ENCODE measurements around the gene ARID5B. TPM values are rescaled to one million over a fixed set of nuclear protein-coding genes. Genes with fewer than 3 reads are reported as not detected.
A peak's percentile ranks its signal among the peaks of the same experiment; 100 is the strongest.
"Not testable (repeated sequence)": the region's sequence is repeated elsewhere in the genome, so short reads cannot be mapped to it uniquely, and the experiment has no call there.

Gene ARID5B
- total and polyA plus RNA-seq, 5 donors: 13.7 to 31.8 (median 19.3) TPM

DNA sequence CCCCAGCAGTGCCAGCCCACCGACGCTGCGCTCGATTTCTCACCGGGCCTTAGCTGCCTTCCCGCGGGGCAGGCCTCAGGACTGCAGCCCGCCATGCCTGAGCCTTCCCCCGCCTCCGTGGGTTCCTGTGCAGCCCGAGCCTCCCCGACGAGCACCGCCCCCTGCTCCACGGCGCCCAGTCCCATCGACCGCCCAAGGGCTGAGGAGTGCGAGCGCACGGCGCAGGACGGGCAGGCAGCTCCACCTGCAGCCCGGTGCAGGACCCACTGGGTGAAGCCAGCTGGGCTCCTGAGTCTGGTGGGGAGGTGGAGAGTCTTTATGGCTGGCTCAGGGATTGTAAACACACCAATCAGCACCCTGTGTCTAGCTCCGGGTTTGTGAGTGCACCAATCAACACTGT lies 33.7 kb upstream of the ARID5B start:
- H3K4me1 ChIP-seq (ENCODE audit: control insufficient read depth, insufficient read depth, low read length): not testable (repeated sequence)

DNA sequence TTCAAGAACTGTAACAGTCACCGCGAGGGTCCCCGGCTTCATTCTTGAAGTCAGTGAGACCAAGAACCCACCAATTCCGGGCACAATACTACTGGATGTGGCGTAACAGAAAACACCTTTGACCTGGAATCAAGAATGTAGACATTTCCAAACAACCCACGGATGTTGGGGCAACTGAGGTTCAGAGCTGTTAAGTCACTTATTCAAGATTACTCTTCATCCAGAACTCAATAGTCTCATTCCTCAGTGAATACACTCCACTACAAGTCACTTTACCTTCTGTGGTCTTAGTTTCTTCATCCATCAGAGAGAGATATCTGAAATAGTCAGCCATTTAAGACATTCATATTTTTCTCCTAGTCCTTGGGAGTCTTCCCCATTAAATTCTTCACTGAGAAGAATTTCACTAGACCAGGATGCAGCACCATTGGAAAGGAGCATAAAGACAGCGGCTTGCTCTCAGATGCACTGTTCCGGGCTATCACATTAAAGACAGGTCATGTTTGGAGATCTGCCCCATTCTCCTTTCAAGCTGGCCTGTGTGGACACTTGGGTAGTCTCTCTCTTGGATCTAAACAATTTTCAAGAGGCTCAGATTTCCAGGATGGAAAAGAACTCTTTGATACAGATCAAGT lies 32.3 kb upstream of the ARID5B start:
- DNase-seq (no peak), ATAC-seq (no peak)
- peaks cover 2% of the 10 kb centered on the region for H3K4me1 ChIP-seq (ENCODE audit: control insufficient read depth, insufficient read depth, low read length)
- no peak overlapping the region for H3K27ac ChIP-seq (ENCODE audit: low read length)
- no peaks in the 10 kb centered on the region for H3K9me3 ChIP-seq (ENCODE audit: control insufficient read depth, low read length)
- 95% methylated on average over 8 of the region's 8 CpGs for WGBS
- no peak overlapping the region for H3K4me3 ChIP-seq (ENCODE audit: low read length)
- intact Hi-C loops (cut with DNase I): no loop called here
- H3K27me3 ChIP-seq (ENCODE audit: control insufficient read depth, insufficient read depth): no peaks in the 10 kb centered on the region

More for the DNA sequence above, 33.7 kb upstream of the ARID5B start:
- ATAC-seq; H3K9me3 ChIP-seq (ENCODE audit: control insufficient read depth, low read length); intact Hi-C loops (cut with DNase I); H3K27ac ChIP-seq (ENCODE audit: low read length); H3K27me3 ChIP-seq (ENCODE audit: control insufficient read depth, insufficient read depth); H3K4me3 ChIP-seq (ENCODE audit: low read length): not testable (repeated sequence)
- WGBS: 24% methylated on average over 25 of the region's 25 CpGs
- DNase-seq: peak; percentile 48 to 84 (median 84)

DNA sequence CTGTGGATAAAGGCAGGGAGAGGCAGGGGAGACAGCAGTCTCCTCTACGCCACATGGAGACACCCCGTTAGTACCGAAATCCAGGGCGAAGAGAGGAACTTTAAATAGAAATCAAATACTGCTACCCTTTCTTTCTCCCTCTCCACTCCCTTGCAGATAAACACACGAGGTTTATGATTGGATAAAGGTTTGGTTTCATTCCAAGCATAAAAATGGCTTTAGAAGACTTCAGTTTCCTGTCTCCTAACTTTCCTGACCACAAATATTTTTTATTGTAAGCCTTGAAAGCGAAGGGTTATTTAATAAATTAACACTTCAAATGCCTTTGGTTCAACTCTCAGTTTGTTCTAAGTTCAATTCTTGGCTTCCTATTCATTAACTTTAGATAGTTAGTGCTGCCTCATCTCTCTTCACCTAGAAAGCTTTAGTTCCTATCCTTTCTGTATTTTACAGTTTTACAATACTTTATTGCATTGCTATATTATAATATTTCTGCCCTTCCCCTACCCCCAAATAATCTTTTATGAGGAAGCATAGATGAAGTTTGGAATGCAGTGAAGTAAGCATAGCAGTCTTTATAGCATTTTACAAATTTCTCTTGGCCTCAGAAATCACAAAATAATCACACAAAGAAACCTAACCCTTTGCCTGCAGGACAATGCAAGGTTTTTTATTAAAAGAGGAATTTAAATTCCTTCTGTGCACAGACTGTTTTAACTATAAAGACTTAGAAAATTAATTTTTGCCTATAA lies 31.5 kb upstream of the ARID5B start:
- peak in 1 of 2 donors; percentile 29 for ATAC-seq
- WGBS: 18% methylated on average over 6 of the region's 6 CpGs
- Histone ChIP-seq H3K9me3 (ENCODE audit: control insufficient read depth, low read length) (no peaks in the 10 kb centered on the region), H3K27ac (ENCODE audit: low read length) (no peak overlapping the region), H3K4me3 (ENCODE audit: low read length) (peak overlapping the region; percentile 15), H3K27me3 (ENCODE audit: control insufficient read depth, insufficient read depth) (no peaks in the 10 kb centered on the region), H3K4me1 (ENCODE audit: control insufficient read depth, insufficient read depth, low read length) (peaks cover 2% of the 10 kb centered on the region)
- intact Hi-C loops (cut with DNase I): no loop called here
- no peak for DNase-seq

DNA sequence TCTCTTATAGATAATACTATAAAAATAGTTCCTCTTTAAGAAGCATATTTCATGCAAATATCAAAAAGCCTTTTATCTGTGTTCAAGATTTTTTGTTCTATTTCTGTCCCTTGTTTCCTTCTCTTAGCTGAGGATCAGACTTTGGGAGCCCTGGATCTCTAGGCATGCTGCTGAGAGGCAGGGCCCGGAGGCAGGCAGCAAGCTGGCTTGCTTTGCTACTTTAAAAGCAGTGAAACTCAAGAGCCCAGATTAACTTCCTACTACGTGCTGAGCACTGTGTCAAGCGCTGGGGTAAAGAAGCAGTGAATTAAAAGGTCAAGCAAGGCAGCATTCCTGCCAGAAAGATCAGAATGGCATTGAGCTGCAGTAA lies 31.0 kb upstream of the ARID5B start:
- no peak for DNase-seq
- Histone ChIP-seq H3K4me1 (ENCODE audit: control insufficient read depth, insufficient read depth, low read length) (peaks cover 2% of the 10 kb centered on the region), H3K27me3 (ENCODE audit: control insufficient read depth, insufficient read depth) (no peaks in the 10 kb centered on the region), H3K4me3 (ENCODE audit: low read length) (no peak overlapping the region), H3K9me3 (ENCODE audit: control insufficient read depth, low read length) (no peaks in the 10 kb centered on the region), H3K27ac (ENCODE audit: low read length) (no peak overlapping the region)
- WGBS: 46% methylated on average over 3 of the region's 3 CpGs
- ATAC-seq: no peak
- intact Hi-C loops (cut with DNase I): no loop called here

DNA sequence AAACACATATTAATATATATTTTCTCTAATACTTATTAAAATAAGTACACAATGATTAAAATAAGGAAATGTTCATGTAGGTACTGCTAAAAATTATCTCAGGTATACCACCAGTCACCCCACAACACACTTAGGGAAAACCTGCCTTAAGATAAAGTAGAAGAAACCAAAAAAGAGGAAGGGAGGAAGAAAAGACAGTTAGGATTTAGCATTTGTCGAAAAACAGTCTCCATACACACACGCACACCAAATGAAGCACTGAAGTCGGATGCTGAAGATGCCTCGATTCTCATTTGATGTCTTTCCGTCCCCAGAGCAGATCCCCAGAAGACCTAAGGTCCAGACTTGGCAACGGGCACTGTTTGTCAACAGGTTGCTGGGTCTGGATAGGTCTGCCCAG lies 30.0 kb upstream of the ARID5B start:
- Histone ChIP-seq H3K27me3 (ENCODE audit: control insufficient read depth, insufficient read depth) (no peaks in the 10 kb centered on the region), H3K4me3 (ENCODE audit: low read length) (no peak overlapping the region), H3K9me3 (ENCODE audit: control insufficient read depth, low read length) (no peaks in the 10 kb centered on the region), H3K27ac (ENCODE audit: low read length) (no peak overlapping the region), H3K4me1 (ENCODE audit: control insufficient read depth, insufficient read depth, low read length) (peaks cover 2% of the 10 kb centered on the region)
- intact Hi-C loops (cut with DNase I): no loop called here
- ATAC-seq: no peak
- no peak for DNase-seq
- WGBS: 96% methylated on average over 6 of the region's 6 CpGs

DNA sequence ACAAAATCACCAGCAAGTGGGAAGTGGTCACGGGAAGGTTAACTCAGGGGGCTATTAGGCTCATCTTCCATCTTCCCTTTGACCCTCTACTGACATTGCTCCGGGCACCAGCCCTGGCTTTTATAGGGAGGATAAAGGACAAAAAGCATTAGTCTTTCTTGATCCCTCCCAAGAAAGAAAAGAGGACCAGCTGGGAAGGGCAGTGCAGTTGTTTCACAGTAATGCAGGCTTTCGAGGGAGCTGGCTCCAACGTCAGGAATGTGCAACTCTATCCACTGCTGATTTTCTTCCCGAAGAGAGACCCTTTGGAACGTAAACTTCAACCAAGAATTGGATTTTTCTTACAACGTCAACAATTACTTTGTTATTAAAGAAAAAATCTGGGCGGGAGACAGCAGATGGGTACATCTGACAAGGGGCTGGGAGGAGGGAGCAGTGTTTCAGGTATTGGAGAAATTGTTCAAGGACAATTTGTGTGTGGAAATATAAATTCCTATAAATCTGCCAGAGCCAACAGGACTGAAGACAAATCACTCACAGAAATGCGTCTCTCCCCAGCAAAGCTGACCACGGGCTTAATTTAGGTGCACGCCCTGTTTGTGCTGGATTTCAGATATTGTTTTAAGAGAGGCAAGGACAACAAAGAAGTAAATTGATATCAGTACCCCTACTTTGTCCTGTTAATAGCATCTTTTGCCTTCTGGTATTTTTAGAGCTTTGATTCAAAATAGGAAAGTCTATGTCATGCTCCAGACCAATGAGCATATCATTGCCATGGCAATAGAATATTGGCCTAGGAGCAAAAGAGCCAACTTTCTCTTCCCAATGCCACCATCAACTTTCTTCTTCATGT lies 23.4 kb upstream of the ARID5B start:
- ATAC-seq (no peak), DNase-seq (no peak)
- Histone ChIP-seq H3K4me3 (ENCODE audit: low read length) (no peak overlapping the region), H3K4me1 (ENCODE audit: control insufficient read depth, insufficient read depth, low read length) (no peaks in the 10 kb centered on the region), H3K9me3 (ENCODE audit: control insufficient read depth, low read length) (no peaks in the 10 kb centered on the region), H3K27ac (ENCODE audit: low read length) (no peak overlapping the region), H3K27me3 (ENCODE audit: control insufficient read depth, insufficient read depth) (no peaks in the 10 kb centered on the region)
- intact Hi-C loops (cut with DNase I): no loop called here
- WGBS: 60% methylated on average over 11 of the region's 11 CpGs

DNA sequence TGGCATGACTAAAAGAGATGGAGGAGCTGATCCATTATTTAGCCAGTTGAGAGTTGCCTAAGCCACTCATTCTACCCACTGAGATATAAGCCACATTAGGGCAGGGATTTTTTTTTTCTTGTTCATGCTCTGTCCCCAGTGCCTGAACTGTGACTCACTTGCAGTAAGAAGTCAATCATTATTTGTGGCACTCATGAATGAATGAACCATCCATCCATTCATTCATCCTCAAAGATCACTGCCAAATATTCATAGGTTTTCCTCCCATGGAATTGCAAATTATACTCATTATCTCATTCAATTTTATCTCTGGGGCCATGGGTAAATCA lies 22.8 kb upstream of the ARID5B start:
- no peak overlapping the region for H3K27ac ChIP-seq (ENCODE audit: low read length)
- no peaks in the 10 kb centered on the region for H3K27me3 ChIP-seq (ENCODE audit: control insufficient read depth, insufficient read depth)
- H3K4me1 ChIP-seq (ENCODE audit: control insufficient read depth, insufficient read depth, low read length): no peaks in the 10 kb centered on the region
- no peak for ATAC-seq
- H3K4me3 ChIP-seq (ENCODE audit: low read length): no peak overlapping the region
- intact Hi-C loops (cut with DNase I): no loop called here
- no peak for DNase-seq
- no peaks in the 10 kb centered on the region for H3K9me3 ChIP-seq (ENCODE audit: control insufficient read depth, low read length)

DNA sequence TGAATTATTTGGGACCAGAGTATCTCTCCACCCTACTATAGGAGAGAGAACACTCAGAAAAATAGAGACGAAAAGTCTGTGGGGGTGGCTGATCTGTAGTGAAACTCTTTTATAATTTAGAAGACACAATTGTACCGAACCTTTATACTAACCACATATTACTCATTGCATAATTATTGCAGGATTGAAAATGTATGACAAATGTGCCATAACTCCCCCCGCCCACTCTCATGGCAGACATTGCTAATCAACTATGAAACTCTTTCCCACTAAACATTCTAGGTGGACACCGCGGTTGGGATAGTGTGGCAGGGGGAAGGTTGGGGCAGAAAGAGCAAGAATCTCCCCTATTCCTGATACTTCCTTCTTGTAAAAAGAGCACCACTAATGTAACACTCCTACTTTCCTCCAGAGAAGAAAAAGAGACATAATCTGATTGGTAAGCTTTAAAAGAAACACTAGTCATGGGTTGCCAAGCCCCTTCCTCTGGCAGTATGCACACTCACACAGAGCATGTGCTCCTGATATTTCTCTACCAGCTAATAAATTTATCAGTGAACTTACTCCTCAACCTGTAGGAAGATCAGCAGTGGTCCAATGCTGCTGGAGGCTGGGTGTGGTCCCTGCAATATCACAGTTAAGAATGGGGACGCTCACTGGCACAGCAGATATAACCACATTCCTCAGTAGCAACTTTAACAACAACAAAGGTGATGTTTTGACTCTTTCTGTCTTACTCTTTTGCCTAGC lies 18.7 kb upstream of the ARID5B start:
- H3K27me3 ChIP-seq (ENCODE audit: control insufficient read depth, insufficient read depth): no peaks in the 10 kb centered on the region
- no peak overlapping the region for H3K27ac ChIP-seq (ENCODE audit: low read length)
- H3K4me3 ChIP-seq (ENCODE audit: low read length): no peak overlapping the region
- intact Hi-C loops (cut with DNase I): no loop called here
- no peak for ATAC-seq
- DNase-seq: no peak
- WGBS: 93% methylated on average over 6 of the region's 6 CpGs
- no peaks in the 10 kb centered on the region for H3K9me3 ChIP-seq (ENCODE audit: control insufficient read depth, low read length)
- no peaks in the 10 kb centered on the region for H3K4me1 ChIP-seq (ENCODE audit: control insufficient read depth, insufficient read depth, low read length)

DNA sequence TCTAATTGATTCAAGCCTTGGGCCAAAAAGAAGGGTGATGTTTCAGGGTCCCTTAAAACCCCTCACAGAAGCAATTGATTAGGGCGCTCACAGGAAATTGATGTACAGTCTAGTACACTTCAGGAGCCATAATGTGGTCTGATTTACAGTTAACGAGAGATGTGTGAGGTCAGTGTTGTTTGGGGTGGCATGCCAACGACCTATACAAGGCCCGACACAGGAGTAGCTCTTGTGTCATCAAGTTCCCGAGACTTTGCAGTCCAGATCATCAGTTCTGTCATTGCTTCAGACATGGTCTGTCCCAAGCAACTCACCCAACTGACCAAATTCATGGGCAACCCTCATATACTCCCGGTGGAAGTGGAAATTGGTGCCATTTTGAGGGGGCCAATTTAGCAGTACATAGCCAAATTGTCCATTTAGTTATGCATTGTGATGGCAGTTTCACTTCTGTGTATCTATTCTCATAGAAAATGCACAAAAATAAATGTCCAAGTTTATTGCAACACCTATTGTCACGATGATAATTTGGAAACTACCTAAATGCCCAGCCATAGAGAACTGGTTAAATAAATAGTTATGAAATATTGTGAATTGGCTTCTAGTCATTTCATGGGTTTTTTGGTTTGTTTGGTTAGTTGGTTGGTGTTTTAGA lies 18.0 kb upstream of the ARID5B start:
- WGBS: 90% methylated on average over 7 of the region's 7 CpGs
- ATAC-seq (no peak), DNase-seq (no peak)
- Histone ChIP-seq H3K4me1 (ENCODE audit: control insufficient read depth, insufficient read depth, low read length) (no peaks in the 10 kb centered on the region), H3K27ac (ENCODE audit: low read length) (no peak overlapping the region), H3K27me3 (ENCODE audit: control insufficient read depth, insufficient read depth) (no peaks in the 10 kb centered on the region), H3K9me3 (ENCODE audit: control insufficient read depth, low read length) (no peaks in the 10 kb centered on the region), H3K4me3 (ENCODE audit: low read length) (no peak overlapping the region)
- intact Hi-C loops (cut with DNase I): no loop called here

DNA sequence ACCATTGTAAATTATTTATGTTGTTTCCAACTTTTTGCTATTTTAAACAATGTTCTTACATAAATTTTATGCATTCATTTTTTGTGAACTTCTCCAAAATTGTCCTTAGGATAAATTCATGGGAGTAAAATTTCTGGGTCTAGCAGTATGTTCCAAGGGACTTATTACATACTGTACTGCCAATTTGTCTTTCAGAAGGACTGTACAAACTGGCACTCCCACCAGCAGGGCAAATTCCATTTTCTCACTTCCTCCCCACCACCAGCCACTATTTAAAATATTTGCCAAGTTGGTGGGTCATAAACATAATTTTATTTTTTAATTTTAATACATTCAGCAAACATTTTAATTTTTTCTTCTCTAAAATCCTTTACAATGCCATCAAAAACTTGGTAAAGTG lies 13.7 kb upstream of the ARID5B start:
- intact Hi-C loops (cut with DNase I): no loop called here
- no peaks in the 10 kb centered on the region for H3K27me3 ChIP-seq (ENCODE audit: control insufficient read depth, insufficient read depth)
- H3K9me3 ChIP-seq (ENCODE audit: control insufficient read depth, low read length): no peaks in the 10 kb centered on the region
- no peaks in the 10 kb centered on the region for H3K4me1 ChIP-seq (ENCODE audit: control insufficient read depth, insufficient read depth, low read length)
- ATAC-seq: no peak
- H3K27ac ChIP-seq (ENCODE audit: low read length): no peak overlapping the region
- no peak overlapping the region for H3K4me3 ChIP-seq (ENCODE audit: low read length)
- no peak for DNase-seq

Measured in right cardiac atrium (tissue), 5 donors.